Measurements from ENCODE around the gene CEP63.
A peak's percentile ranks its signal among the peaks of the same experiment; 100 is the strongest.
"Not testable (repeated sequence)": the region's sequence is repeated elsewhere in the genome, so short reads cannot be mapped to it uniquely, and the experiment has no call there.

Gene CEP63

DNA sequence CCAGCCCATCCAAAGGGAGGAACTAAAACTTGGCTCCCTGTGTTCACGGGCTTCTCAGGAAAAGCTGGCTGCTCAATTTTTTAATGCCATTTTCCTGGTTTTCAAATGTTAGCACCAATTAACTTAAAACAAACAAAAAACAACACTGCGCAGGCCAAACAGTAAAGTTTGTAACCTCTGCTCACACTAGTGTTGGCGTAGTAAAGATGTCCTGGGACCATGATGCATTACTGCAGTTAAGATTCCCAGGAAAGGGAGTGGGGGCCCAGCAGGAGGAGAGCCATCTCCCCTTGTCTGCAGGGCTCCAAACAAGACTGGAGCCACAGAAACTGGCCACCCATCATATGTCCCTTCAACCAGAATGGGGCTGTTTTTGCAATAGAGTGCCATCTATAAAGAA lies 91.0 kb downstream of the CEP63 start:
- DNase-seq (ENCODE audit: low read depth) = no peak

DNA sequence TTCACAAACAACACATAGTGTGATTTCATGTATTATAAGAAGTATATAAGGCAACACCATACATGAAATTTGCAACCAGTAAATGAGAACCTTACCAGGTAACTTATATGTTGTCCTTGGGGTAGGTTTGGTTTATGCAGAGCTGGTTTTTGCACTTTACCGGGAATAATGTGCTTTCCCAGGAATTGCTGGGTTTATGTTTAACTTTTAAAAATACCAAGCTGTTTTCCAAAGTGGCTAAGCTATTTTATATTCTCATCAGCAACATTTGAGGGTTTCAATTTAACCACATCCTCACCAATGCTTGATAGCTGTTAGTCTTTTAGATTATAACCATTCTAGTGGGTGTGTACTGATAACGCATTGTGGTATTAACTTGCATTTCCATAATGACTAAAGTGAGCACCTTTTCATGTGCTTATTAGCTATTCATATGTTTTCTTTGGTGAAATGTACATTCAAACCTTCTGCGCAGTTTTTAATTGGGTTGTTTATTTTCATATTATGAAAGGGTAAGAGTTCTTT lies 93.3 kb downstream of the CEP63 start:
- DNase-seq (ENCODE audit: low read depth) = no peak

DNA sequence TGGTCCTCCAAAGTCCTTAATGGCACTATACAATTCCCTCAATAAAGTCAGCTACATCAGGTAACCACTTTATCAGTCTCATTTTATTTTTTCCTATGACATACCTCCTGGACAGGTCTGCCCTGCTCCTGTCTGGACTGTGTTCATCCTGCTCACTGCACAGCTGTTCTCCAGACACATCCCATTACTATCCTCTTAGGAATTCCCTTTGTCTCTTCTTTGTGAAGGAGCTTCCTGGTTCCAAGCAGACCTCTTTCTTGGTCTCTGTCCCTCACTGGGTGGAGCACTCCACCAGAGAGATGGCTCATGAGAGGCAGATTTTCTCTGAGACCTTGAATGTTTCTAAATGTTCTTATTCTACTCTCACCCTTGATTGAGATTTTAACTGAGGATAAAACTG lies 104.9 kb downstream of the CEP63 start:
- no peak for DNase-seq (ENCODE audit: low read depth)

DNA sequence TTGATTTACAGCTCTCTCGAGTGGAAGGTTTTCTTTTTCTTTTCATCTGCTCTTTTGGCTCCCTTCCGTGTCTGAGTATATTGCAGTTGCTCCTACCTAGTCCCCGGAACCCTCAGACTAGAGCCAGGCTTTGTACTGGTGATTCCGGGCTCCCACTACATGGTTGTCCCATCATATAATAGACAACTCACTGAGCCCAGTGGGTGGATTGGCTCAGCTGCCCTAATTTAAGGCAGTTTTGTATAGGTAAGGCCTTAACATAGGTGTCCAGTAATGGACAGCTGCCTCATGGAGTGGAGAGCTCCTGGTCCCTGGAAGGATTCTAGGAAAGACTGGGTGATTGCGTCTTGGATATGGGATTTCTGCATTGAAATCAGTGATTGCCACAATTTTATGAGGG lies 106.9 kb downstream of the CEP63 start:
- DNase-seq (ENCODE audit: low read depth) = no peak

DNA sequence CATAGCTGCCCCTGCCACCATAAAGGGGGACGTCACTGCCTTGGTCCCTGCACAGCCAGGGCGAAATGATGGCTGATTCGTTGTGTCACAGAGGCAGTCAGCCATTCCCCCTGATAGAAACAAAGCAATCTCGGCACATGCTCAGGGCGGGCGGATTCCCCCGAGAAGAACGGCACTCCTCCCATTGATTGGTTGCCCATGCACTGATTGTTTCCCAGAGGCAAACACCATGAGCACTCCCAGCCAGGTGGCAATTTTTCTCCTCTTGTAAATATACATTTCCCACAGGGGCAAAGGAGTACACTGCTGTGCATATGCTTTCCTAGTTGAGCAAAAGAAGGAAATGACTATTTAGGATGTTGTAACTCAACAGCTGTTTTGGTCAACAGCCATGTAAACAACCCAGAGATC lies 108.5 kb downstream of the CEP63 start:
- DNase-seq (ENCODE audit: low read depth) = no peak

DNA sequence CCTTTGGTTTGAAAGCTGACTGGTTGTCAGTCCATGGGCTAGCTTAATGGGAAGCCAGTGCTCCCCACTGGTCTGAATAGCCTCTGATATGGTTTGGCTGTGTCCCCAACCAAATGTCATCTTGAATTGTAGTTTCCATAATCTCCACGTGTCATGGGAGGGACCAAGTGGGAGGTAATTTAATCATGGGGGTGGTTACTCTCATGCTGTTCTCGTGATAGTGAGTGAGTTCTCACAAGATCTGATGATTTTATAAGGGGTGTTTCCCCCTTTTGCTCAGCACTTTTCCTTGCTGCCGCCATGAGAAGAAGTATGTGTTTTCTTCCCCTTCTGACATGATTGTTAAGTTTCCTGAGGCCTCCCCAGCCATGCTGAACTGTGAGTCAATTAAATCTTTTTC lies 109.1 kb downstream of the CEP63 start:
- DNase-seq (ENCODE audit: low read depth) = not testable (repeated sequence)

DNA sequence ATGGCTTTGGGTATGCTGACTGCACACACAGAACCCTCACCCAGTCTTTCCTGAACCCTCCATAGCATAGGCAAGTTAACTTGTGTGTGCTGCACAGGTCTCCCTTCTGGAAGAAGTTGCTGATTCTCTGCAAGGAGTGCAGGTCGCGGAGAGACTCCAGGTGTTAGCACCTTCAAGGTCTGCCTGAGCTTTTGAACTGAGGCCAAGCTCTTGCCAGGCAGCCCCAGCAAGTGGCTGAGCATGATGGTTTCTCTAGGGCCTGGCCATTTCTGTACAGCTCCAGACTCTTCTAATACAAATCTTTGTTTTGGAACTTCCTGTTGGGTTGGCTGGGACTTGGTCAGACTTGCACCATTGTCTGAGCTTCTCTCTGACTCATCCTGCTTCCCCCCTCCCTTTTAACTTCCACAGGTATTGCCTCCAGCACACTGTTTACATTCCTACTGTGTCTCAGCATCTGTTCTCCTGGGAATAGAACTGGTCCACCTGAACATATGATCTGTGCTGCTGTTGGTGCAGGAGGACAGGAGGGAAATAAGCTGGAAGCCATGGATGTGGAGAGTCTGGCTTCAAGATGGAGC lies 111.6 kb downstream of the CEP63 start:
- DNase-seq (ENCODE audit: low read depth) = no peak

DNA sequence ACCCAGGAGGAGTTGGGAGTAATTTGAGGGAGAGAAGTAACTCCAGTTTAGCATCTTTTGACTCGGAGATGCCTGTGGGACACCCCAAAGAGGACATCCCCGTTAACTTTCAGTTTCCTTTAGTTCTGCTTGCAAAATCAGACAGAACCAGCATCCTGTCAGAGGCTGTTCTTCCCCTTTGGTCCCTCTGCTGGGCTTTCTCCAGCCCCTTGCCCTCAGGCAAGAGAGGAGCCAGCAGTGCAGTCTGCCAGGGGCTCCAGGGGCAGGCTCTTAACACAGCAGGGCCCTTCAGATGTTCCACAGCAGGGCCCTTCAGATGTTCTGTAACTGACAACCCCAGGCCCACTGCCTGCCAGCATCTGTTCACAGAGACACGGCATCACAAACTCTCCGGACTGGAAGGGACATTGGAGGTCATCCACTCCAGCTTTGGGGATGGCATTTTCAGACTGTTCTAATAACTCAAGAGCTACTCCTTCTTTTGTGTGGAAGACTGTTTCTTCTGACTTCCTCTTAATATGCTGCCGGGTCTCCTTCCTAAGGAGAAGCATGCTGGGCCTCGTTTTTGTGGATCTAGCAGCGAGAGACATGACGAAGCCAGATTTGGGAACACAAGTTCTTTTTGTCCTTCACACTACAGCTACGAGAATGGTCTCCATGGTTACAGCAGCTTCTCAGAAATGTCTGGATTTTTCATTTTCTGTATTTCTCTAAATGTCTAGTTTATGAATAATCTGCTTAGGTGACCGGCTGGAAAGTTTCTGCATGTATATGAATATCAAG lies 113.1 kb downstream of the CEP63 start:
- DNase-seq (ENCODE audit: low read depth) = no peak

DNA sequence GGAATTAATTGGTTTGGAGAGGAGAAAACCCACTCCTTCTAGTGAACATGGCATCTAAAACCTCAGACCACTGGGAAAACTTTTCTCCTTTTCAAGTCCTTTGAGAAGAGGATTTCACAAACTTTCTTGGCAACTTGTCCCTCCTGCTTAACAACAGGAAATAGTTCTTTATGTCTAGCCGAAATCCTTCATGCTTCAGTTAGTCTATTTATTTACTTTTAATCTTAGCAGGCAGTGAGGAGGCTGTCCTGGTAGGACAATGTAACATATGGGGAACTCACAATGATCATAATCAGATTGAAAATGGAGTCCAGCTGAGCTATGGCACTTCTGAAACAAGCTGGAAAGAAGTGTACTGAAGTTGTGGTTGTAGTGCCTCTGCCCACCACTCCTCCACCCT lies 114.3 kb downstream of the CEP63 start:
- no peak for DNase-seq (ENCODE audit: low read depth)

DNA sequence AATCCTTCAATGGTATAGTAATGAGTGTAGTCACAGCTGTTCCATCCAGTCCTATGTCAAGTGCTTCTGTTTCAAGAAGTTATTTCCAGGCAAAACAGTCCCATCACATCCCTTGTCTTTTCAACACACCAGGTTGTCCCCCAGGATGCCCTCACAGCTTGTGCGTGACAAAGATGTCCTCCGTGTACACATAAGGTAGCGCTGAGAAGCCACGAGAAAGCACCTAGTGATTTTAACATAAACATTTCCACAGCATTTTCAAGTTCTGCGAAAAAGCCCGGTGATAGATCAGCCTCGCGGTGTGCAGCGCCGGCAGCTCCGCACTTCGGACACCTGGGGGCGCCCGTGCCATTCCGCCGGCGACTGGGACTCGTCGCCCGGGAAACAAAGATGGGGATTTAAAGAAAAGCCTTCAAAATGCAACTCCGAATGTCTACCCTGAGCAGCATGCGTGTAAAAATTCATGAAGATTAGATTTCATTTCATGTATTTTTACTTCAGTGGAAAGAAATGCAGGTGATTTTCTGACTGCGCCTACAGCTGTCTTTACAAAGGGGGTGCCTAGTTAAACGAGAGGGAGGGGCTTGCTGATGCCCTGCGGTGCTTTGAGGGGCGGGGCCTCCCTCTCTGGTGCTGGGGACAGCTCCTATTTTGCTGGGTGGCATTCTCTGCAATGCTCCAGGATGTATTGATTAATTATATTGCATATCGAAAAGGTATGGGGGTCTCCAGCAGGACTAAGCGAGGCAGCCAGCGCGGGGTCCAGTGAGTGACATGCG lies 115.0 kb downstream of the CEP63 start:
- peak; percentile 6 for DNase-seq (ENCODE audit: low read depth)

DNA sequence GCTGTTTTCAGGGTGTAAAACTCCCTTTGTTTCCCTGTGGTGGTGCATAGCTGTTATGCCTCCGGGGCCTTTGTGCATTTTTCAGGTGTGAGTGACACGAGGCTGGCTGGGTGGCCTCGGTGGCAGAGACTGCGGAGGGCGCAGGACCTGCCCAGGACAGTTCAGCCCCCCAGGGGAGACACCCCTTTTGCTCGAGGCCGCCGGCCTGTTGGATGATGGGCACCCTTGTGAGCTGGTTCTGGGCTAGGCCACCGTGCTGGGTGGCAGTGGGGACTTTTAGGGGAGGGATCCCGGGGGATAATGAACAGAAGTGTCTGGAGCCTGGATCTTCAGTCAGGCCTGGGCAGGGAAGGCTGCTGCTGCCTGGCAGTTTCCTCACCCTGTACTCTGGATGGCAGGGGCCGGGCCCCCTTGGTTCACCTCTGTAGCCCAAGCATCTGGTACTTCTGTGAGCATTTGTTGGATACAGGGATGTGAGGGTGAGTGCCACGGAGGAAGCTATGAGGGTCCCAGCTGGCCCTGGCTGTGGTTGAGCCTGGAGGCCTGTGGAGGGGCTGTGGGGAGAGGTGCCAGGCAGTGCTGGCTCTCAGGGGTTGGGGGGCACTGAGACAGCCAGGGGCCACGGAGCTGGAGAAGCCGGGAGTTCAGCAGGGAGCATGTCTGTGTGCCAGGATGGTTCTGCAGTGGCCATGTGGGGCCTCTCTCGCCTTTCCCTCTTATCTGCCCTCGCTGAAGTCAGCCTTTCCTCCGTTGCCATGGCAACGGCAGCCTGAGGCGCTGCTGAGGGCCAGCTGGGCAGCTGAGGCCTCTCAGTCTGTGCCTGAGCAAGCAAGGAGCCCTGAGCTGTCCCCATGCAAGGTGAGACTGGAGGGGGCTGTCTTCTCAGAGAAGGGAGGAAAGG lies 115.9 kb downstream of the CEP63 start:
- DNase-seq (ENCODE audit: low read depth) = no peak

DNA sequence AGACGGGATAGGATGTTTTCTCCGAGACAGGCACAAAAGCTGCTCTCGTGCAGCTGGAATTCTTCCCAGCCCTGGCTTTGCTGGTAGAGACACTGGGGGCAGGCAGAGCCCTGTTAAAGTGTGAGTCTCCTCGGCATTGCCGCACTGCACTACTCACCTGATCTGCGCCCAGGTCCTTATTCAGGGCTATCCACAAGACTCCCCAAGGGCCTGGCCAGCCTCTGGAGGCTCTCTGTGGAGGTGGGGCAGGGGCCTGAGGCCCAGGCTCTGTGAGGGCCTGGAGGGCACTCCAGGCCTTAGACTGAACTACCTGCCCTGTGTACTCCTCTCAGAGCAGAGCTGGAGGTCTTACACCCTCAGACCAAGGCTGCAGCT lies 116.6 kb downstream of the CEP63 start:
- DNase-seq (ENCODE audit: low read depth) = no peak

DNA sequence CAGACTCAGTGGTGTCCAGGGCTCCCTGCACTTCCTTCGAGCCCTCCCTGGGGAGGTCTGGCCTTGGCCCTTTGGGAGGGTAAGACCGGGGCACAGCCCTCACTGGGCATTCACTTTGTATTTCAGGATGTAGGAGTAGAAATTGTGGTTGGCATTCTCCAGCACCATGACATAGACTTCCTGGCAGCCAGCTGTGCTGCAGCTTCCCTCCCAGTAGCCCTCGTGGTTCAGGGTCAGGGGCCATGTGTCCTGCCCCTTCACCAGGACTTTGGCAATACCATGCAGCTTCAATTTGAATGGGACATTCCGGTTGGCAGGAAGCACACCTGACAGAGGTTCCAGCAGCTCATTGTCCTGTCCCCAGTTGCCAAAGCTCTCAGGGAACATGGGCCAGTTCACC lies 117.6 kb downstream of the CEP63 start:
- DNase-seq (ENCODE audit: low read depth) = no peak

DNA sequence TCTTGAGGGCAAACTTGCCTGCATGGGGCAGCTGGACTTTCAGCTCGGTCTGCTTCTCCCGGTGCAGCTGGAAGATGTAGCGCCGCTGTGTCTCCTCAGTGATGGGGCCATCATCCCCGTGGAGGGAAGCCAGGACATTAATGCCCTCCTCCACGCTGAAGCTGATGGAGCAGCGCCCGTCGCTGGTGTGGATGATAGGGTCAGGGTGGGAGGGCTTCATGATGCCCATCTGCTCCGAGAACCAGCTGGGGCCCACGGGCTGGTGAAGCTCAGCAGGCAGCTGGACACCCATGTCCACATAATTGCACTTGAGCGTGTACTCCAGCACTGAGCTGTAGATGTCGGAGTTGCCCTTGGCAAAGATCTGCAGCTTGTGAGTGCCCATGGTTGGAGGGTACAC lies 118.1 kb downstream of the CEP63 start:
- DNase-seq (ENCODE audit: low read depth) = no peak

DNA sequence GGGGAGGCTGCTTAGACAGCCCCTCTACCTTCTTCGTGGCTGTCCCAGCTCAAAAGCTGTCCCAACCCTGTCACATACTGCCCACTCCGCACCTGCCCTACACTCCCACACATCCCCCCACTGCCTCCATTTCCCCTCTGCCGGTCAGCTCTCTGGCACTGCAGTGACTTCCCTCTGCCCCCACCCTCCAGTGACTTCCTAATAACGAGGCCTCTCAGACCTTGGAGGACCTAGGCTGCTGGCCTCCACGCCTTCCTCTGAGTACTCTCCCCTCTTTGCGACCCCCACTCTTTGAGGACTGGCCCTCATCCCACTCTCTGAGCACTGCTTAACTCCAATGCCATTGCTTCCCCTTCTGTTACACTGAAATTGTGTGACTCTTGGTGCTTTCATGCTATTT lies 119.7 kb downstream of the CEP63 start:
- DNase-seq (ENCODE audit: low read depth) = no peak

DNA sequence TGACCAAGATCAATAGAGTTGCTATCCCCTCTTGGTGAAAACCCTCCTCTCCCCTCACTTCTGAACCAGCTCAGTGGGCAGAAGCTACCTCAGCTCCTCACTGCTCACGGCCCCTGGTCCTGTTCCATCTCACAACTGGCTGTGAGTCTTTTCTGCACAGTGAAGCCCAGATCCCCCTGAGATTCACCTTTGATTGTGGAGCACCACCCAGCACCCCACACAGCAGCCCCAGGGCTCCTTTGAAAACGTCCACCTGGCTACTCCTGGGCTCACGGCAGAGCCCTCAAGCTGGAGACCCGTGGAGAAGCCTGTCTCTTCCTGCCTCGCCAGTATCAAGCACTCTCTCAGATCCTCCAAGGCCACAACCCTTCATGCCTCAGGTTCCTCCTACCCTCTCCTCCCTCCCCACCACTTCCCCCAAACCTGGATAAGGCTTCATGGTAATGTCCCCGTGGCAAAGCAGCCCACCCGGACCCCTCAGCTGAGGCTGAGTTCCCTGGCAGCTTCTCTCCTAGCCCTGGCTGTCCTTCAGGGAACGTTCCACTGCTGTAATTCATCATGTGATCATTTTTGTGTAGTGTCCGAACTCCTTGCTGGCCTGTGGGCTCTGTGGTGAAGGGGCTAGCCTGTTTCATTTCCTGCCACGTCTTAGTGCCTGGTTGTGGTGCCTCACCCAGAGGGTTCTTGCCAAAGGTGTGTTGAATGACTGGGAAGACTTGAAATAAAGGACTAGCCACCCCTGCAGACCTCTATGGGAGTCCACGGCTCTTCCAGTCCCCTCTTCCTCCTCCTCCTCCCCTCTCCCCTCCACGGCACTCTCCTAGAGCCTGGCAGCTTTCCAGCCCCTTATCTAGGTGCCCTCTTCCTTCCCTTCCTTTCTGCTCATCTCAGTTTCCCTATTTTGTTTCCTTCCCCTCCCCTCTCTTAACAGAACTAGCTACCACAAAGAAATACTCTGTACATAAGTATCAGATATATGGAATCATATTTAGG lies 120.5 kb downstream of the CEP63 start:
- no peak for DNase-seq (ENCODE audit: low read depth)

DNA sequence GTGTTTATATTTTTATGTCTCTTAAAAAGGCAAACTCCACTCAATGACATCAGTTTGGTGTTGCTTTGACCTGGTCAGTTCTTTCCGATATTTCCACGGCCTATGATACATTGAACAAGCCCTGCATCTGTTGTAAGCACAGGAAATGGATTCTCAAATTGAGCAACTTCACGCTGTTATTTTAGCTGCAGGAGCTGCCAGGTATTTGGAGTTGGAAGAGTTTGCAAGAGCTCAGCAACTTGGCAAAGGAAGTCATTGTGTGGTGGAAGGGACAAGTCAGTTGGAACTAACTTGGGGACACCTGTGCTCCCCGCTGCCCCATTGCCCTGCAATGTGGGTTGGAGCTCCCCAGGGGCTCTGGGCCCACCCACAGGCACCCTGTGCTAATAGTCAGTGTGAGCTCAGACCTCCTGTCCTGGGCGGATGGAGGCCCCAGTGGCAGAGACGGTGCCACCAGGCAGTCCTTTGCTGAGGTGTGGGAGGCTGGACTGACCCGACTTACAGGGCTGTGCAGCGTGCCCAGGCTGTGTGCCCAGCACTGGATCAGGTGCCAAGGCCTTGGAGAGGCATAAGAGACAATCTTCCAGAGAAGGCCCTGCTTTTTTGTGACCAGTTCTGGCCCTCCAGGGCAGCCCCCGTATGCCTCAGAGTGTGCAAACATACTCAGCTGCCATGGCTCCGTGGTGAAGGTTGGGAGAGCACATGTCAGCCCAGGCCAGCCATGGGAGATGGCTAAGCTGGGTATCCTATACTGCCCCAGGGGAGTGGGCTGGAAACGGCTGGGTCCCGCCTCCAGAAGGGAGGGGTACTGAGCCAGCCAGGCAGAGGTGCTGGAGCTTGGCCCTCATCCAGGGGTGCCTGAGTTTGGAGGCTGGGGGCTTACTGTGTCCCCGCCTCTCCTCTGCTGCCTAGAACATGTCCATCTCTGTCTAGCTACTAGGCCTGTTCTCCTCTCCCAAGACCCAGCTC lies 121.5 kb downstream of the CEP63 start:
- DNase-seq (ENCODE audit: low read depth) = no peak

DNA sequence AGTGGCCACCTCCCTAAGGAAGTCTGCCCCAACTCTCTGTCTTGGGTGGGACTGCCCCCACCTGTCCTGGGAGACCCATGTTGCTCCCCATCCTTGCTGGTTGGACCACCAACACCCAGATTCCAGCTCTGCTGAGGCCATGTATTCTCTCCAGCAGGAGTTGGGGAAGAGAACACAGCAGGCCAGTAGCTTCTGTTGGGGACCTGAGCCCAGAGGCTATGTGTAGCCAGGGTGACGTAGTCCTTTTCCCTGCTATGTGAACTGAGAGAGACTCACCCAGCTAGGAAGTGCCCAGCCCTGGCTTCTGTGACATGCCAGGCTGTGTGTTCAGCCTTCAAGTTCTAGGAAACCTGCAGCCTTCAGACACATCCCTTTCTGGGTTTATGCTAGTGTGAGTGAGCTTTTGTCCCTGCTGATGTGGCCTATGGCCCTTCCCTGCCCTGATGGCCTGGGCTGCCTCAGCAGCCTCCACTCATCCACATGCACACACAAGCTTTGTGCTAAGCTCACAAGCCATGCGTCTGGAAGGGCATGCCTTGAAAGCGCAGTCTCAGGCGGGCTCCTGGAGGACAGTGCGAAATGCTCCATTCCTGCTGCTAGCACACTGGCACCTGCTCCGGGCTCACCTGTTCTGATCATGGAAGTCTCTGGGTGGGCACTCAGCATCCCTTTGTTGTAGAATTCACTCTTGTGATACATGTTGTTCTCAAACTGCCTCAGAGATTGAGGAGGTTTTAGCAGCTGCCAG lies 122.3 kb downstream of the CEP63 start:
- no peak for DNase-seq (ENCODE audit: low read depth)

All from stimulated activated CD8-positive, alpha-beta memory T cell treated with anti-CD3 and anti-CD28 coated beads, Interleukin-12 subunit alpha, Interleukin-12 subunit beta, amount 100 ng/mL, for 4 hours (primary cell).